ENCODE measurements around the gene GLIS2.

DNA sequence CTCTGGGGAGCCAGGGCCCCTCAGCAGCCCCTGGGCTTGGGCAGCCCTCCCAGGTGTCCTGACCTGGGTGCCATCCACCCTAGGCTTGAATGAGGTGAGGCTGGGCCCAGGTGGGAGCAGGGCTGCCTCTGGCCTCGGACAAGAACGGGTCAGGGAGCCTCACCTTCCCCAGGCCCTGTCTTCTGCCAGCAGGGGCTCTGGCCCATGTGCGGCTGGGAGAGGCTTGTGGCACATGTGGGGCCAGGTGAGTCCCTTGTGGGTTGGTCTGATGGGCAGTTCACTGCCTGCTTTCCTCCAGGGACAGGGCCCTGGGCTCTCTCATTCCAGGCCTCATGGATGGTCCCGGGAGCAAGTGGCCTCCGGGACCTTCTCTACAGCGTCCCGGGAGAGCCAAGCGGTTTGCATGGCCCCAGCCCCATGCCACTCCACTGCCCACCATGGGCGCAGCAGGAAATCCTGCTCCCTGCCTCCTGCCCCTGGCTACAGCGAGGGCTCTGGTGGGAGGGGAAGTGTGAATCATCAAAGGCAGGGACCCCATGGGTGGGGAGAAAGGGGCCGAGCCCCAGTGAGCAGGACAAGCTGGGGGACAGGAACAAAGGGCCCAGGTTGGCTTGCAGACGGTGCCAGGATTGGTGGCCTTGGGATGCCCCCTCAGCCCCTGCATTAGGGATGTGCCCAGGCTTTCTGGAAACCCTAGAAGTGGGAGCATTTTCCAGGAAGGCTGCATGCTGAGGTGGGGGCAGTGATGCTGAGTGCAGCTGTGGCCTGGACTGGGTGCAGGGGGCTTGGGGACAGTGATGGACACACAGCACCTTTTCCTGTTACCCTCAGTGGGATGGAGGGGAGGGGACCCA is 68.0 kb downstream of the GLIS2 start:
- TF ChIP-seq, protein P1, sequence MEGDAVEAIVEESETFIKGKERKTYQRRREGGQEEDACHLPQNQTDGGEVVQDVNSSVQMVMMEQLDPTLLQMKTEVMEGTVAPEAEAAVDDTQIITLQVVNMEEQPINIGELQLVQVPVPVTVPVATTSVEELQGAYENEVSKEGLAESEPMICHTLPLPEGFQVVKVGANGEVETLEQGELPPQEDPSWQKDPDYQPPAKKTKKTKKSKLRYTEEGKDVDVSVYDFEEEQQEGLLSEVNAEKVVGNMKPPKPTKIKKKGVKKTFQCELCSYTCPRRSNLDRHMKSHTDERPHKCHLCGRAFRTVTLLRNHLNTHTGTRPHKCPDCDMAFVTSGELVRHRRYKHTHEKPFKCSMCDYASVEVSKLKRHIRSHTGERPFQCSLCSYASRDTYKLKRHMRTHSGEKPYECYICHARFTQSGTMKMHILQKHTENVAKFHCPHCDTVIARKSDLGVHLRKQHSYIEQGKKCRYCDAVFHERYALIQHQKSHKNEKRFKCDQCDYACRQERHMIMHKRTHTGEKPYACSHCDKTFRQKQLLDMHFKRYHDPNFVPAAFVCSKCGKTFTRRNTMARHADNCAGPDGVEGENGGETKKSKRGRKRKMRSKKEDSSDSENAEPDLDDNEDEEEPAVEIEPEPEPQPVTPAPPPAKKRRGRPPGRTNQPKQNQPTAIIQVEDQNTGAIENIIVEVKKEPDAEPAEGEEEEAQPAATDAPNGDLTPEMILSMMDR (IDR thresholded peaks at IDR 0.05), result no peak
- TF ChIP-seq ZFX (IDR thresholded peaks at IDR 0.05; ENCODE audit: borderline replicate concordance), result no peak

Measured in 22Rv1 (cell line).